SKM-1 (cell line): ENCODE results near the gene PTS.

ENCODE experiments used
- DNase-seq: peaks from one replicate; lab custom pipeline; 2025; ENCODE audit not compliant: unreplicated experiment; lab: John Stamatoyannopoulos, UW

PTS gene

GRCh38 chr11:112260490-112260889 is 34.3 kb downstream of the PTS start, which contains the start of gene PLET1:
Gene PLET1, minus strand, starts transcription at chr11:112260860. Its CDS starts 271 bp downstream, at chr11:112260589.
- no peak for DNase-seq

- DNase-seq = no peak
These were observed 39.6 kb downstream of the PTS start for GRCh38 chr11:112265659-112266409.

- DNase-seq = no peak
These were observed 40.2 kb downstream of the PTS start for GRCh38 chr11:112266410-112266778.

- no peak for DNase-seq
These were observed 41.0 kb downstream of the PTS start for GRCh38 chr11:112267188-112267591.

GRCh38 chr11:112268406-112268805 is 42.2 kb downstream of the PTS start:
- no peak for DNase-seq

GRCh38 chr11:112269139-112269538 is 42.9 kb downstream of the PTS start:
- no peak for DNase-seq

GRCh38 chr11:112270551-112271180 is 44.4 kb downstream of the PTS start:
- no peak for DNase-seq

- no peak for DNase-seq
These were observed 45.0 kb downstream of the PTS start for GRCh38 chr11:112271242-112271641.

GRCh38 chr11:112273066-112273465 is 46.8 kb downstream of the PTS start:
- DNase-seq = no peak

GRCh38 chr11:112274007-112274783 is 48.0 kb downstream of the PTS start:
- DNase-seq = no peak

- no peak for DNase-seq
These were observed 50.8 kb downstream of the PTS start for GRCh38 chr11:112277029-112277428.

GRCh38 chr11:112277941-112278340 is 51.7 kb downstream of the PTS start:
- DNase-seq = no peak

- no peak for DNase-seq
These were observed 52.6 kb downstream of the PTS start for GRCh38 chr11:112278803-112279202.

GRCh38 chr11:112279901-112280267 is 53.7 kb downstream of the PTS start:
- no peak for DNase-seq

GRCh38 chr11:112280268-112281126 is 54.3 kb downstream of the PTS start:
- DNase-seq = peak; percentile 67

- no peak for DNase-seq
These were observed 55.5 kb downstream of the PTS start for GRCh38 chr11:112281726-112282125.
